HepG2 (cell line): ENCODE data around the gene ZNF575. TPM values are rescaled to one million over a fixed set of nuclear protein-coding genes. Genes with fewer than 3 reads are reported as not detected.

Experiments
- ATAC-seq: fragments of 200-7000 bp; cut with Tn5 transposase; 3 replicates; pipeline ENCODE4 v1.9.1; 2020; ENCODE audit warnings: mild to moderate bottlenecking, moderate library complexity
- BruUV-seq: library from RNA; stranded (reverse); fragments of 400-500 nt; replicated peaks from 2 replicates; lab custom pipeline; 2021; lab: Mats Ljungman, UMichigan
- CTCF ChIA-PET: fragments of 300-600 bp; formaldehyde crosslinking; extraction: SDS; loops from one replicate; lab custom pipeline; 2021; ENCODE audit warnings: low total read pairs, inconsistent platforms, low intra/inter-chr PET ratio; lab: Yijun Ruan, JAX
- POLR2A ChIA-PET: fragments of 350-600 bp; sonication (Branson Sonifier 250); formaldehyde crosslinking; loops from one replicate; lab custom pipeline; 2020; ENCODE audit warnings: antibody characterized with exemption, inconsistent platforms; lab: Yijun Ruan, JAX
- DNase-seq: peaks from one replicate; pipeline ENCODE4 v3.0.0-alpha.2; 2015; ENCODE audit warnings: low spot score
- FAIRE-seq: peaks from 3 replicates; lab custom pipeline; 2011; peaks lifted over from hg19 to GRCh38; lab: Jason Lieb, UNC
- H2AFZ ChIP-seq: one replicate; pipeline ENCODE4 v1.6.1; 2011; ENCODE audit warnings: low read length, inconsistent platforms
- H3K27ac ChIP-seq: fragments of 300-600 bp; 3 replicates; pipeline ENCODE4 v1.8.0; 2011; ENCODE audit warnings: mixed run types, mild to moderate bottlenecking, mixed read lengths, low read length, inconsistent platforms; ENCODE audit not compliant: insufficient read depth; ENCODE audit errors: extremely low read length
- H3K27me3 ChIP-seq, 2 experiments: fragments of 200-600 bp in 1 of 2; 2 replicates in 1 of 2; 3 replicates in 1 of 2; pipeline versions ENCODE4 v1.6.0 to v1.8.0; 2011; ENCODE audit warnings: low read length in 2 of 2, mild to moderate bottlenecking in 2 of 2, moderate library complexity in 2 of 2, inconsistent platforms in 1 of 2; ENCODE audit not compliant: insufficient read depth in 2 of 2, control insufficient read depth in 1 of 2
- H3K36me3 ChIP-seq, 2 experiments: fragments of 200-600 bp in 1 of 2; replicated peaks in 1 of 2; 2 replicates in 1 of 2; 3 replicates in 1 of 2; pipeline versions ENCODE4 v1.5.1 to v1.8.0; 2011; ENCODE audit warnings: low read length in 2 of 2, inconsistent platforms in 1 of 2; ENCODE audit not compliant: insufficient read depth in 2 of 2, control insufficient read depth in 1 of 2
- H3K4me1 ChIP-seq: 2 replicates; pipeline ENCODE4 v1.5.1; 2012; ENCODE audit warnings: low read length, inconsistent platforms; ENCODE audit not compliant: insufficient read depth
- H3K4me2 ChIP-seq: 2 replicates; pipeline ENCODE4 v1.6.0; 2011; ENCODE audit warnings: low read depth, low read length, inconsistent platforms
- H3K4me3 ChIP-seq, 3 experiments: fragments of 200-600 bp in 1 of 3; sonication (generic), shearing (Covaris generic) in 1 of 3; replicated peaks in 1 of 3; 2 replicates each; pipeline ENCODE4 v1.5.1; 2011 to 2016; ENCODE audit warnings: low read length in 3 of 3, inconsistent platforms in 2 of 3, low read depth in 2 of 3, mild to moderate bottlenecking in 2 of 3, control low read depth in 1 of 3, mixed read lengths in 1 of 3; ENCODE audit not compliant: insufficient read depth in 1 of 3
- H3K79me2 ChIP-seq: one replicate; pipeline ENCODE4 v1.6.1; 2011; ENCODE audit warnings: low read length, inconsistent platforms; ENCODE audit not compliant: insufficient read depth
- H3K9ac ChIP-seq: 2 replicates; pipeline ENCODE4 v1.6.0; 2011; ENCODE audit warnings: mild to moderate bottlenecking, low read depth, low read length, inconsistent platforms; ENCODE audit not compliant: insufficient read depth
- H3K9me3 ChIP-seq: 2 replicates; pipeline ENCODE4 v1.5.1; 2012; ENCODE audit warnings: mild to moderate bottlenecking, low read length
- H4K20me1 ChIP-seq: 2 replicates; pipeline ENCODE4 v1.6.0; 2011; ENCODE audit warnings: inconsistent platforms, mild to moderate bottlenecking, low read length, moderate library complexity; ENCODE audit not compliant: insufficient read depth
- DBP ChIP-seq: sonication (generic); formaldehyde crosslinking; IDR thresholded peaks from 2 replicates; pipeline ENCODE4 v1.4.0; 2020; ENCODE audit warnings: missing genetic modification reagents; ENCODE audit errors: not compliant biosample characterization
- EED ChIP-seq: sonication (generic); formaldehyde crosslinking; IDR thresholded peaks from 2 replicates; pipeline ENCODE4 v1.5.0; 2020; ENCODE audit warnings: mild to moderate bottlenecking, missing genetic modification reagents
- HMG20B ChIP-seq: conservative IDR thresholded peaks from 2 replicates; pipeline ENCODE4 v1.6.1; 2016; ENCODE audit warnings: missing genetic modification reagents, missing compliant biosample characterization
- SCMH1 ChIP-seq: sonication (generic); formaldehyde crosslinking; IDR thresholded peaks from 2 replicates; pipeline ENCODE4 v1.9.0; 2021; ENCODE audit warnings: missing genetic modification reagents, mild to moderate bottlenecking, borderline replicate concordance
- SMC3 ChIP-seq: IDR thresholded peaks from 2 replicates; pipeline ENCODE4 v1.6.1; 2011; ENCODE audit warnings: low read length, improper control_type of control experiment
- TARDBP ChIP-seq: sonication (generic); formaldehyde crosslinking; IDR thresholded peaks from 2 replicates; pipeline ENCODE4 v1.8.0; 2022; ENCODE audit warnings: mild to moderate bottlenecking, missing genetic modification reagents
- ZUFSP ChIP-seq: sonication (generic); formaldehyde crosslinking; IDR thresholded peaks from 2 replicates; pipeline ENCODE4 v1.9.0; 2021; ENCODE audit warnings: missing genetic modification reagents, mild to moderate bottlenecking, borderline replicate concordance
- WGBS: methylation state at CpG from one replicate; pipeline ENCODE4 v1.1.6; 2017; ENCODE audit warnings: low lambda C conversion rate; 5-methylcytosine and 5-hydroxymethylcytosine counted together
- in situ Hi-C: cut with HindIII; loops from 2 replicates; pipeline ENCODE4 v1.10.0; 2017; ENCODE audit warnings: low pct_unique_long_range_greater_than_20kb; ENCODE audit not compliant: extremely low pct_ligation_motif_present
- intact Hi-C: fragments of 100-400 bp; cut with micrococcal nuclease; formaldehyde crosslinking; loops from one replicate; pipeline ENCODE4 v1.10.0; 2022; ENCODE audit not compliant: unreplicated experiment
- polyA plus RNA-seq, 8 experiments: library from polyadenylated mRNA; depleted of rRNA in 3 of 8; stranded (reverse) in 7 of 8; unstranded in 1 of 8; fragments of >200 nt; fragmentation: Illumina TruSeq in 4 of 8; extraction: Trizol in 4 of 8; gene quantifications; 2 replicates each; pipeline versions ENCODE4 v1.2.1 to v1.2.3, GENCODE V29; 2011 to 2016; ENCODE audit warnings: low read depth in 4 of 8, missing spikeins in 1 of 8, mixed read lengths in 1 of 8; ENCODE audit not compliant: insufficient read depth in 1 of 8
- total RNA-seq, 5 experiments: library from RNA; depleted of rRNA; stranded (reverse); fragments of >200 nt; fragmentation: Illumina TruSeq; extraction: Trizol; gene quantifications; 2 replicates each; pipeline ENCODE4 v1.2.3, GENCODE V29; 2016; ENCODE audit warnings: low read depth in 1 of 5
- TF ChIP-seq, protein P1 (sequence below): IDR thresholded peaks from 2 replicates; pipeline ENCODE4 v1.6.1; 2016; ENCODE audit warnings: low read depth
- TF ChIP-seq, protein P2 (sequence below): sonication (generic); formaldehyde crosslinking; IDR thresholded peaks from 2 replicates; pipeline ENCODE4 v1.4.0; 2020; ENCODE audit warnings: missing genetic modification reagents

Gene ZNF575
- total and polyA plus RNA-seq, 2 of the 13 experiments (the other 11 are each of a cell fraction or from before 2014, with no cell fraction given): 0.17 to 0.27 TPM

- no peak for TF ChIP-seq TARDBP (CRISPR knock-in tag)
- no peak for TF ChIP-seq EED (CRISPR knock-in tag)
- no peak for TF ChIP-seq SMC3
- TF ChIP-seq SCMH1 (CRISPR knock-in tag): no peak
- Histone ChIP-seq H3K4me2 (no peak overlapping the region), H3K27me3 (no peaks in the 10 kb centered on the region), H3K9ac (no peak overlapping the region), H3K27ac (no peak overlapping the region), H3K79me2 (no peaks in the 10 kb centered on the region), H3K4me3 (no peak overlapping the region), H3K36me3 (peaks cover 1 to 4% of the 10 kb centered on the region in 2 experiments; a peak in 1 of 5 replicates), H3K9me3 (no peaks in the 10 kb centered on the region), H4K20me1 (no peaks in the 10 kb centered on the region), H2AFZ (no peak overlapping the region), H3K4me1 (no peaks in the 10 kb centered on the region)
- DNase-seq: no peak
- POLR2A ChIA-PET: no interaction called here
- no TSS peak for BruUV-seq
- FAIRE-seq: no peak
- WGBS: 84% methylated on average over 8 of the region's 8 CpGs
- in situ Hi-C loops (no loop called here), intact Hi-C loops (no loop called here)
- ATAC-seq: no peak
- CTCF ChIA-PET: no interaction called here
Measured at GRCh38 chr19:43488179-43488578, 44.8 kb upstream of the ZNF575 start.

GRCh38 chr19:43489310-43489709, 43.7 kb upstream of the ZNF575 start:
- H3K27ac ChIP-seq: no peak overlapping the region
- WGBS: 81% methylated on average over 5 of the region's 5 CpGs
- no peaks in the 10 kb centered on the region for H3K79me2 ChIP-seq
- DNase-seq (no peak), FAIRE-seq (no peak), ATAC-seq (no peak)
- no peak overlapping the region for H3K4me3 ChIP-seq
- no peaks in the 10 kb centered on the region for H4K20me1 ChIP-seq
- H3K27me3 ChIP-seq: no peaks in the 10 kb centered on the region
- no peak overlapping the region for H3K4me2 ChIP-seq
- H3K36me3 ChIP-seq: peaks cover 3 to 4% of the 10 kb centered on the region in 2 experiments; a peak in 1 of 5 replicates
- H3K9ac ChIP-seq: no peak overlapping the region
- intact Hi-C loops: no loop called here
- in situ Hi-C loops: no loop called here
- BruUV-seq: no TSS peak
- H3K9me3 ChIP-seq: no peaks in the 10 kb centered on the region
- no peak overlapping the region for H2AFZ ChIP-seq
- H3K4me1 ChIP-seq: no peaks in the 10 kb centered on the region
- POLR2A ChIA-PET: interaction anchor here (0.7 kb wide), 1 partner anchor 15 kb away, joined by 4 read pairs; no protein-coding TSS in a partner anchor
- CTCF ChIA-PET: no interaction called here
- TF ChIP-seq, protein P1, sequence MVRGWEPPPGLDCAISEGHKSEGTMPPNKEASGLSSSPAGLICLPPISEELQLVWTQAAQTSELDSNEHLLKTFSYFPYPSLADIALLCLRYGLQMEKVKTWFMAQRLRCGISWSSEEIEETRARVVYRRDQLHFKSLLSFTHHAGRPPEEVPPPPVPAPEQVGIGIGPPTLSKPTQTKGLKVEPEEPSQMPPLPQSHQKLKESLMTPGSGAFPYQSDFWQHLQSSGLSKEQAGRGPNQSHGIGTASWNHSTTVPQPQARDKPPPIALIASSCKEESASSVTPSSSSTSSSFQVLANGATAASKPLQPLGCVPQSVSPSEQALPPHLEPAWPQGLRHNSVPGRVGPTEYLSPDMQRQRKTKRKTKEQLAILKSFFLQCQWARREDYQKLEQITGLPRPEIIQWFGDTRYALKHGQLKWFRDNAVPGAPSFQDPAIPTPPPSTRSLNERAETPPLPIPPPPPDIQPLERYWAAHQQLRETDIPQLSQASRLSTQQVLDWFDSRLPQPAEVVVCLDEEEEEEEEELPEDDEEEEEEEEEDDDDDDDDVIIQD (CRISPR knock-in tag): no peak
- TF ChIP-seq, protein P2, sequence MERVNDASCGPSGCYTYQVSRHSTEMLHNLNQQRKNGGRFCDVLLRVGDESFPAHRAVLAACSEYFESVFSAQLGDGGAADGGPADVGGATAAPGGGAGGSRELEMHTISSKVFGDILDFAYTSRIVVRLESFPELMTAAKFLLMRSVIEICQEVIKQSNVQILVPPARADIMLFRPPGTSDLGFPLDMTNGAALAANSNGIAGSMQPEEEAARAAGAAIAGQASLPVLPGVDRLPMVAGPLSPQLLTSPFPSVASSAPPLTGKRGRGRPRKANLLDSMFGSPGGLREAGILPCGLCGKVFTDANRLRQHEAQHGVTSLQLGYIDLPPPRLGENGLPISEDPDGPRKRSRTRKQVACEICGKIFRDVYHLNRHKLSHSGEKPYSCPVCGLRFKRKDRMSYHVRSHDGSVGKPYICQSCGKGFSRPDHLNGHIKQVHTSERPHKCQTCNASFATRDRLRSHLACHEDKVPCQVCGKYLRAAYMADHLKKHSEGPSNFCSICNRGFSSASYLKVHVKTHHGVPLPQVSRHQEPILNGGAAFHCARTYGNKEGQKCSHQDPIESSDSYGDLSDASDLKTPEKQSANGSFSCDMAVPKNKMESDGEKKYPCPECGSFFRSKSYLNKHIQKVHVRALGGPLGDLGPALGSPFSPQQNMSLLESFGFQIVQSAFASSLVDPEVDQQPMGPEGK (CRISPR knock-in tag): no peak
- TF ChIP-seq DBP: no peak
- TF ChIP-seq HMG20B (CRISPR knock-in tag): no peak
- TF ChIP-seq ZUFSP (CRISPR knock-in tag): no peak
